HepG2 (cell line): Measurements from ENCODE around the gene ARHGEF10L. TPM values are rescaled to one million over a fixed set of nuclear protein-coding genes. Genes with fewer than 3 reads are reported as not detected.

Experiments used
- ATAC-seq: fragments of 200-7000 bp; cut with Tn5 transposase; 3 replicates; pipeline ENCODE4 v1.9.1; 2020; ENCODE audit warnings: mild to moderate bottlenecking, moderate library complexity
- BruUV-seq: library from RNA; stranded (reverse); fragments of 400-500 nt; replicated peaks from 2 replicates; lab custom pipeline; 2021; lab: Mats Ljungman, UMichigan
- CTCF ChIA-PET: fragments of 300-600 bp; formaldehyde crosslinking; extraction: SDS; loops from one replicate; lab custom pipeline; 2021; ENCODE audit warnings: low total read pairs, inconsistent platforms, low intra/inter-chr PET ratio; lab: Yijun Ruan, JAX
- POLR2A ChIA-PET: fragments of 350-600 bp; sonication (Branson Sonifier 250); formaldehyde crosslinking; loops from one replicate; lab custom pipeline; 2020; ENCODE audit warnings: antibody characterized with exemption, inconsistent platforms; lab: Yijun Ruan, JAX
- DNase-seq: peaks from one replicate; pipeline ENCODE4 v3.0.0-alpha.2; 2015; ENCODE audit warnings: low spot score
- FAIRE-seq: peaks from 3 replicates; lab custom pipeline; 2011; peaks lifted over from hg19 to GRCh38; lab: Jason Lieb, UNC
- H2AFZ ChIP-seq: one replicate; pipeline ENCODE4 v1.6.1; 2011; ENCODE audit warnings: low read length, inconsistent platforms
- H3K27ac ChIP-seq: fragments of 300-600 bp; 3 replicates; pipeline ENCODE4 v1.8.0; 2011; ENCODE audit warnings: mixed run types, mild to moderate bottlenecking, mixed read lengths, low read length, inconsistent platforms; ENCODE audit not compliant: insufficient read depth; ENCODE audit errors: extremely low read length
- H3K27me3 ChIP-seq, 2 experiments: fragments of 200-600 bp in 1 of 2; 2 replicates in 1 of 2; 3 replicates in 1 of 2; pipeline versions ENCODE4 v1.6.0 to v1.8.0; 2011; ENCODE audit warnings: low read length in 2 of 2, mild to moderate bottlenecking in 2 of 2, moderate library complexity in 2 of 2, inconsistent platforms in 1 of 2; ENCODE audit not compliant: insufficient read depth in 2 of 2, control insufficient read depth in 1 of 2
- H3K36me3 ChIP-seq, 2 experiments: fragments of 200-600 bp in 1 of 2; replicated peaks in 1 of 2; 2 replicates in 1 of 2; 3 replicates in 1 of 2; pipeline versions ENCODE4 v1.5.1 to v1.8.0; 2011; ENCODE audit warnings: low read length in 2 of 2, inconsistent platforms in 1 of 2; ENCODE audit not compliant: insufficient read depth in 2 of 2, control insufficient read depth in 1 of 2
- H3K4me1 ChIP-seq: 2 replicates; pipeline ENCODE4 v1.5.1; 2012; ENCODE audit warnings: low read length, inconsistent platforms; ENCODE audit not compliant: insufficient read depth
- H3K4me2 ChIP-seq: 2 replicates; pipeline ENCODE4 v1.6.0; 2011; ENCODE audit warnings: low read depth, low read length, inconsistent platforms
- H3K4me3 ChIP-seq, 3 experiments: fragments of 200-600 bp in 1 of 3; sonication (generic), shearing (Covaris generic) in 1 of 3; replicated peaks in 1 of 3; 2 replicates each; pipeline ENCODE4 v1.5.1; 2011 to 2016; ENCODE audit warnings: low read length in 3 of 3, inconsistent platforms in 2 of 3, low read depth in 2 of 3, mild to moderate bottlenecking in 2 of 3, control low read depth in 1 of 3, mixed read lengths in 1 of 3; ENCODE audit not compliant: insufficient read depth in 1 of 3
- H3K79me2 ChIP-seq: one replicate; pipeline ENCODE4 v1.6.1; 2011; ENCODE audit warnings: low read length, inconsistent platforms; ENCODE audit not compliant: insufficient read depth
- H3K9ac ChIP-seq: 2 replicates; pipeline ENCODE4 v1.6.0; 2011; ENCODE audit warnings: mild to moderate bottlenecking, low read depth, low read length, inconsistent platforms; ENCODE audit not compliant: insufficient read depth
- H3K9me3 ChIP-seq: 2 replicates; pipeline ENCODE4 v1.5.1; 2012; ENCODE audit warnings: mild to moderate bottlenecking, low read length
- H4K20me1 ChIP-seq: 2 replicates; pipeline ENCODE4 v1.6.0; 2011; ENCODE audit warnings: inconsistent platforms, mild to moderate bottlenecking, low read length, moderate library complexity; ENCODE audit not compliant: insufficient read depth
- AGO2 ChIP-seq: fragments of 200-400 bp; formaldehyde crosslinking; optimal IDR thresholded peaks from 2 replicates; pipeline ENCODE3; 2017; ENCODE audit warnings: mild to moderate bottlenecking, low read depth, low read length, moderate library complexity
- GFI1 ChIP-seq: sonication (generic); formaldehyde crosslinking; IDR thresholded peaks from 2 replicates; pipeline ENCODE4 v1.5.0; 2020; ENCODE audit warnings: missing genetic modification reagents, mild to moderate bottlenecking, borderline replicate concordance
- PATZ1 ChIP-seq: sonication (generic); formaldehyde crosslinking; IDR thresholded peaks from 2 replicates; pipeline ENCODE4 v1.4.0; 2020; ENCODE audit warnings: missing genetic modification reagents
- RAD21 ChIP-seq: fragments of 450-650 bp; formaldehyde crosslinking; IDR thresholded peaks from 2 replicates; pipeline ENCODE4 v1.5.0; 2020; ENCODE audit warnings: mild to moderate bottlenecking
- SMC3 ChIP-seq: IDR thresholded peaks from 2 replicates; pipeline ENCODE4 v1.6.1; 2011; ENCODE audit warnings: low read length, improper control_type of control experiment
- STAG1 ChIP-seq: sonication (generic); formaldehyde crosslinking; IDR thresholded peaks from 2 replicates; pipeline ENCODE4 v1.4.0; 2020; ENCODE audit warnings: missing genetic modification reagents
- TRIM24 ChIP-seq: sonication (generic); formaldehyde crosslinking; IDR thresholded peaks from 2 replicates; pipeline ENCODE4 v1.8.0; 2022; ENCODE audit warnings: mild to moderate bottlenecking, missing genetic modification reagents
- XRCC5 ChIP-seq: fragments of 200-400 bp; formaldehyde crosslinking; optimal IDR thresholded peaks from 2 replicates; pipeline ENCODE3; 2017; ENCODE audit warnings: mild to moderate bottlenecking, low read length
- ZNF768 ChIP-seq: sonication (generic); formaldehyde crosslinking; IDR thresholded peaks from 2 replicates; pipeline ENCODE4 v1.4.0; 2020; ENCODE audit warnings: missing genetic modification reagents
- ZNF782 ChIP-seq: sonication (generic); formaldehyde crosslinking; IDR thresholded peaks from 2 replicates; pipeline ENCODE4 v1.4.0; 2020; ENCODE audit warnings: missing genetic modification reagents, mild to moderate bottlenecking, borderline replicate concordance
- ZNF800 ChIP-seq: sonication (generic); formaldehyde crosslinking; IDR thresholded peaks from 2 replicates; pipeline ENCODE4 v1.4.0; 2020; ENCODE audit warnings: missing genetic modification reagents
- WGBS: methylation state at CpG from one replicate; pipeline ENCODE4 v1.1.6; 2017; ENCODE audit warnings: low lambda C conversion rate; 5-methylcytosine and 5-hydroxymethylcytosine counted together
- in situ Hi-C: cut with HindIII; loops from 2 replicates; pipeline ENCODE4 v1.10.0; 2017; ENCODE audit warnings: low pct_unique_long_range_greater_than_20kb; ENCODE audit not compliant: extremely low pct_ligation_motif_present
- intact Hi-C: fragments of 100-400 bp; cut with micrococcal nuclease; formaldehyde crosslinking; loops from one replicate; pipeline ENCODE4 v1.10.0; 2022; ENCODE audit not compliant: unreplicated experiment
- polyA plus RNA-seq, 8 experiments: library from polyadenylated mRNA; depleted of rRNA in 3 of 8; stranded (reverse) in 7 of 8; unstranded in 1 of 8; fragments of >200 nt; fragmentation: Illumina TruSeq in 4 of 8; extraction: Trizol in 4 of 8; gene quantifications; 2 replicates each; pipeline versions ENCODE4 v1.2.1 to v1.2.3, GENCODE V29; 2011 to 2016; ENCODE audit warnings: low read depth in 4 of 8, missing spikeins in 1 of 8, mixed read lengths in 1 of 8; ENCODE audit not compliant: insufficient read depth in 1 of 8
- total RNA-seq, 5 experiments: library from RNA; depleted of rRNA; stranded (reverse); fragments of >200 nt; fragmentation: Illumina TruSeq; extraction: Trizol; gene quantifications; 2 replicates each; pipeline ENCODE4 v1.2.3, GENCODE V29; 2016; ENCODE audit warnings: low read depth in 1 of 5
- TF ChIP-seq, protein P1 (sequence below), 2 experiments: sonication (generic) in 1 of 2; formaldehyde crosslinking in 1 of 2; IDR thresholded peaks; 2 replicates each; pipeline versions ENCODE4 v1.4.0 to v1.6.1; 2016 to 2020; ENCODE audit warnings: borderline replicate concordance in 1 of 2, low read depth in 1 of 2, mild to moderate bottlenecking in 1 of 2, missing genetic modification reagents in 1 of 2
- TF ChIP-seq, protein P2 (sequence below): sonication (generic); formaldehyde crosslinking; IDR thresholded peaks from 2 replicates; pipeline ENCODE4 v1.4.0; 2020; ENCODE audit warnings: missing genetic modification reagents

Gene ARHGEF10L
- total and polyA plus RNA-seq, 2 of the 13 experiments (the other 11 are each of a cell fraction or from before 2014, with no cell fraction given): 46.5 to 78.3 TPM

- POLR2A ChIA-PET: no interaction called here
- Histone ChIP-seq H3K36me3 (peaks cover 51 to 90% of the 10 kb centered on the region in 2 experiments), H3K9ac (no peak overlapping the region), H3K4me2 (no peak overlapping the region), H3K27ac (no peak overlapping the region), H3K9me3 (no peaks in the 10 kb centered on the region), H3K4me3 (no peak overlapping the region), H2AFZ (no peak overlapping the region), H4K20me1 (peaks cover 49% of the 10 kb centered on the region; the same call in 1 of the 2 replicates), H3K27me3 (no peaks in the 10 kb centered on the region), H3K79me2 (no peaks in the 10 kb centered on the region), H3K4me1 (no peaks in the 10 kb centered on the region)
- CTCF ChIA-PET: no interaction called here
- DNase-seq (peak; percentile 41), ATAC-seq (peak; percentile 43; the same call in 2 of the 3 replicates), FAIRE-seq (peak; percentile 8)
- in situ Hi-C loops (no loop called here), intact Hi-C loops (loop anchor here (2.0 kb wide), 1 partner anchor 165 kb away; no protein-coding TSS in a partner anchor)
- BruUV-seq: no TSS peak
- WGBS: 80% methylated on average over 14 of the region's 15 CpGs
- TF ChIP-seq, protein P1, sequence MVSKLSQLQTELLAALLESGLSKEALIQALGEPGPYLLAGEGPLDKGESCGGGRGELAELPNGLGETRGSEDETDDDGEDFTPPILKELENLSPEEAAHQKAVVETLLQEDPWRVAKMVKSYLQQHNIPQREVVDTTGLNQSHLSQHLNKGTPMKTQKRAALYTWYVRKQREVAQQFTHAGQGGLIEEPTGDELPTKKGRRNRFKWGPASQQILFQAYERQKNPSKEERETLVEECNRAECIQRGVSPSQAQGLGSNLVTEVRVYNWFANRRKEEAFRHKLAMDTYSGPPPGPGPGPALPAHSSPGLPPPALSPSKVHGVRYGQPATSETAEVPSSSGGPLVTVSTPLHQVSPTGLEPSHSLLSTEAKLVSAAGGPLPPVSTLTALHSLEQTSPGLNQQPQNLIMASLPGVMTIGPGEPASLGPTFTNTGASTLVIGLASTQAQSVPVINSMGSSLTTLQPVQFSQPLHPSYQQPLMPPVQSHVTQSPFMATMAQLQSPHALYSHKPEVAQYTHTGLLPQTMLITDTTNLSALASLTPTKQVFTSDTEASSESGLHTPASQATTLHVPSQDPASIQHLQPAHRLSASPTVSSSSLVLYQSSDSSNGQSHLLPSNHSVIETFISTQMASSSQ (IDR thresholded peaks at IDR 0.05; ENCODE audit: low read depth): no peak
- TF ChIP-seq, protein P1 (CRISPR knock-in tag; IDR thresholded peaks at IDR 0.05; ENCODE audit: borderline replicate concordance): 0 out of 2 replicates have a peak, but pooled peaks have one; percentile 24
- no peak for TF ChIP-seq ZNF800 (CRISPR knock-in tag)
- peak; percentile 20; the same call in 1 of the 2 replicates for TF ChIP-seq ZNF768
- TF ChIP-seq ZNF782 (CRISPR knock-in tag): peak; percentile 43; the same call in 1 of the 2 replicates
- TF ChIP-seq SMC3: 0 out of 2 replicates have a peak, but pooled peaks have one; percentile 15
- TF ChIP-seq XRCC5: peak; percentile 32
- TF ChIP-seq, protein P2, sequence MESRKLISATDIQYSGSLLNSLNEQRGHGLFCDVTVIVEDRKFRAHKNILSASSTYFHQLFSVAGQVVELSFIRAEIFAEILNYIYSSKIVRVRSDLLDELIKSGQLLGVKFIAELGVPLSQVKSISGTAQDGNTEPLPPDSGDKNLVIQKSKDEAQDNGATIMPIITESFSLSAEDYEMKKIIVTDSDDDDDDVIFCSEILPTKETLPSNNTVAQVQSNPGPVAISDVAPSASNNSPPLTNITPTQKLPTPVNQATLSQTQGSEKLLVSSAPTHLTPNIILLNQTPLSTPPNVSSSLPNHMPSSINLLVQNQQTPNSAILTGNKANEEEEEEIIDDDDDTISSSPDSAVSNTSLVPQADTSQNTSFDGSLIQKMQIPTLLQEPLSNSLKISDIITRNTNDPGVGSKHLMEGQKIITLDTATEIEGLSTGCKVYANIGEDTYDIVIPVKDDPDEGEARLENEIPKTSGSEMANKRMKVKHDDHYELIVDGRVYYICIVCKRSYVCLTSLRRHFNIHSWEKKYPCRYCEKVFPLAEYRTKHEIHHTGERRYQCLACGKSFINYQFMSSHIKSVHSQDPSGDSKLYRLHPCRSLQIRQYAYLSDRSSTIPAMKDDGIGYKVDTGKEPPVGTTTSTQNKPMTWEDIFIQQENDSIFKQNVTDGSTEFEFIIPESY: peak; percentile 55; the same call in 1 of the 2 replicates
- peak; percentile 47 for TF ChIP-seq RAD21 (CRISPR knock-in tag)
- no peak for TF ChIP-seq TRIM24
- TF ChIP-seq GFI1: no peak
- peak; percentile 65 for TF ChIP-seq STAG1 (CRISPR knock-in tag)
- peak; percentile 57; the same call in 1 of the 2 replicates for TF ChIP-seq PATZ1 (CRISPR knock-in tag)
- peak; percentile 49 for TF ChIP-seq AGO2
These were observed 122.2 kb downstream of the ARHGEF10L start for GRCh38 chr1:17661546-17662157.
